Measurements from ENCODE around the gene POF1B.
"Not testable (repeated sequence)": the region's sequence is repeated elsewhere in the genome, so short reads cannot be mapped to it uniquely, and the experiment has no call there.

The POF1B gene, protein sequence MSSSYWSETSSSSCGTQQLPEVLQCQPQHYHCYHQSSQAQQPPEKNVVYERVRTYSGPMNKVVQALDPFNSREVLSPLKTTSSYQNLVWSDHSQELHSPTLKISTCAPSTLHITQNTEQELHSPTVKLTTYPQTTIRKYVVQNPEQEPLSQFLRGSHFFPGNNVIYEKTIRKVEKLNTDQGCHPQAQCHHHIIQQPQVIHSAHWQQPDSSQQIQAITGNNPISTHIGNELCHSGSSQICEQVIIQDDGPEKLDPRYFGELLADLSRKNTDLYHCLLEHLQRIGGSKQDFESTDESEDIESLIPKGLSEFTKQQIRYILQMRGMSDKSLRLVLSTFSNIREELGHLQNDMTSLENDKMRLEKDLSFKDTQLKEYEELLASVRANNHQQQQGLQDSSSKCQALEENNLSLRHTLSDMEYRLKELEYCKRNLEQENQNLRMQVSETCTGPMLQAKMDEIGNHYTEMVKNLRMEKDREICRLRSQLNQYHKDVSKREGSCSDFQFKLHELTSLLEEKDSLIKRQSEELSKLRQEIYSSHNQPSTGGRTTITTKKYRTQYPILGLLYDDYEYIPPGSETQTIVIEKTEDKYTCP

GRCh38 chrX:85379174-85379907, at the start of gene POF1B:
POF1B (minus strand) TSS chrX:85379665; CDS start chrX:85379454, 211 bp downstream.
- no peak for DNase-seq (ENCODE audit: low read depth in 2 of 2)

- DNase-seq (ENCODE audit: low read depth in 2 of 2): no peak
These were observed 49.6 kb upstream of the POF1B start for GRCh38 chrX:85429066-85429465.

GRCh38 chrX:85419293-85419692, 39.8 kb upstream of the POF1B start:
- no peak for DNase-seq (ENCODE audit: low read depth in 2 of 2)

GRCh38 chrX:85391878-85392238, 12.4 kb upstream of the POF1B start:
- no peak for DNase-seq (ENCODE audit: low read depth in 2 of 2)

DNA sequence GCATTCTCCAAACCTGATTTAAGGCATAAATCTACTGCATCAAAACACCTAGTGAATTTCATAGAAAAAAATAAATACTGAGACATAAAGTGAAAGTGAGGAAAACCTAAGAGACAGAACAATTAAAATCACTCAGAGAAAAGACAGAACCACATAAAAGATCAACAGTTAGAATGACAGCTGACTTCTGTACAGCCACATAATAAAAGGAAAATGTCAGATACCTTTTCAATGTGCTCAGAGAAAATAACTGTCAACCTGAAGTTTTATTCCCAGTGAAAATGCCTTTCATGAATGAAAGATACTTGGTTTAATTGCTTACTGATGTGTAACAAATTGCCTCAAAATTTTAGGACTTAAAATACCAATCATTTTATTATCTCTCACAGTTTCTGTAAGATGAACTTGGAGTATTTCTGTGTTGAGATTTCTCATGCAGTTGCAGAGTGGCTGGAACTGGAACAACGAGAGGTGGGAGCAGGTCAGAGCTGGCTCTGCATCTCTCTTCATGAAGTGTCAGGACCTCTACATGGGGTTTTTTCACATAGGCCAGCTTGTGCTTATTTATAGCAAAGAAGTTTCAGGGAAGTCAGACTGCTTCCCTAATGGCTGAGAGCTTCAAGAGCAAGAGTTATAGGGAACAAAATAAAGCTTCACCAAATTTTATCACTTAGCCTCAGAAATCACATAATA, 11.9 kb upstream of the POF1B start:
- DNase-seq (ENCODE audit: low read depth in 2 of 2): no peak

- DNase-seq (ENCODE audit: low read depth in 2 of 2): no peak
These were observed 2.1 kb upstream of the POF1B start for GRCh38 chrX:85381602-85382001.

GRCh38 chrX:85378461-85378860, 1.0 kb downstream of the POF1B start:
- DNase-seq (ENCODE audit: low read depth in 2 of 2): no peak

DNA sequence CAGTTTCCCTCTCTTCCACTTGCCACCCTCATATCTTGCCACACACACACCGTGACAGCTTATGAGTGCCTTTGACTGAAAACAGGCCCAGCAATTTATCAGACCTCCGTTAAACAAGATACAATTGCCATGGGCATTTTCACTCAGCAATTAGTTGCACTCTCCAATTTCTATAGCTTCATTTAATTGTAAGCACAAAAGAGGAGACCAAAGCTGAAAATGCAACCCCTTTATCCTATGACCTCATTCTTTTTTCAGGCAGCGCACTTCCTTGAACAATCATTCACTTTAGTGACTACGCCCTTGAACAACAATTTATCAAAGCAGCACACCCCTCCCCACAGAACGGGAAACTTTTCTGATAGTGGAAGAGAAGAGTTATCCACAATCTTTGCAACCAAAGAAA, 4.1 kb downstream of the POF1B start:
- no peak for DNase-seq (ENCODE audit: low read depth in 2 of 2)

- no peak for DNase-seq (ENCODE audit: low read depth in 2 of 2)
These were observed 14.0 kb downstream of the POF1B start for GRCh38 chrX:85365370-85365995.

DNA sequence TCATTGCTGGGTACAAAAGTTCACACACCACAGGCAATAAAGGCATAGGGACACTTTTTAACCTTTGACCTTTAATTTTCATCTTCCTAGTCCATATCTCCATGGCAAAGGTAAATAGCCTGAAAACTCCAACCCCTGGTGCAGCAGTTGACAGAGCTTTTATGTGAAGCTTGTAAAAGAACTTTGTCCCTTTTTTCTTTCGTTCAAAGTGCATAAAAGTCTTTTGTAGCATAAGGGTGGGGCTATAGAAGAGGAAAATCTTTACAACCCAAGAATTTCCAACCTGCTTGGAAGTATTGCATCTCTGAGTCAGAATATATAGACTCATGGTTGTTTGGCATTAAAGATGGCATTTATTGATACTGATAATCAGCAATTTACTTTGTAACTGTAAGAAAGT, 20.4 kb downstream of the POF1B start:
- DNase-seq (ENCODE audit: low read depth in 2 of 2): no peak

DNA sequence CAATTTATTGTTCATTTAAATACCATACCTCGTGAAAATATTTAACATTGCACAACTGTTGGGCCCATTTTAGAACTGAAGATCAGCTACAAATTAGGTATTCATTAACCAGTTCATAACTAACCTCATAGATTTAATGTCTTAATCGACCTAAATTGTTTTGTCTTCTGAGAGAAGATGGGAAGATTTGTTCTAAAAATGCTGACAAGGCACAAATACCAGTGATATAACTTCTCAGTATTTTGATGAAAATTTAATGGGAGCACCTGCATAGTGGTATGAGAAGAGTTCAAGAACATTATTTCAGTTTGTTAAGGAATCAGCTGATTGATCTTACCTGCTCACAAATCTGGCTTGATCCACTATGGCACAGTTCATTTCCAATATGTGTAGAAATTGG, 33.9 kb downstream of the POF1B start:
- no peak for DNase-seq (ENCODE audit: low read depth in 2 of 2)

GRCh38 chrX:85327060-85327333, 52.5 kb downstream of the POF1B start:
- no peak for DNase-seq (ENCODE audit: low read depth in 2 of 2)

- no peak for DNase-seq (ENCODE audit: low read depth in 2 of 2)
These were observed 53.0 kb downstream of the POF1B start for GRCh38 chrX:85326234-85327059.

DNA sequence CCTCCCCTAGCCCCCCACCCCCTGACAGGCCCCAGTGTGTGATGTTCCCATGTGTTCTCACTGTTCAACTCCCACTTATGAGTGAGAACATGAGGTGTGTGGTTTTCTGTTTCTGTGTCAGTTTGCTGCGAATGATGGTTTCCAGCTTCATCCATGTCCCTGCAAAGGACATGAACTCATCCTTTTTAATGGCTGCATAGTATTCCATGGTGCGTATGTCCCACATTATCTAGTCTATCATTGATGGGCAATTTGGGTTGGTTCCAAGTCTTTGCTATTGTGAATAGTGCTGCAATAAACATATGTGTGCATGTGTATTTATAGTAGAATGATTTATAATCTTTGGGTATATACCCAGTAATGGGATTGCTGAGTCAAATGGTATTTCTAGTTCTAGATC, 68.1 kb downstream of the POF1B start:
- DNase-seq (ENCODE audit: low read depth in 2 of 2): not testable (repeated sequence)

GRCh38 chrX:85309717-85310116, 69.7 kb downstream of the POF1B start:
- no peak for DNase-seq (ENCODE audit: low read depth in 2 of 2)

DNA sequence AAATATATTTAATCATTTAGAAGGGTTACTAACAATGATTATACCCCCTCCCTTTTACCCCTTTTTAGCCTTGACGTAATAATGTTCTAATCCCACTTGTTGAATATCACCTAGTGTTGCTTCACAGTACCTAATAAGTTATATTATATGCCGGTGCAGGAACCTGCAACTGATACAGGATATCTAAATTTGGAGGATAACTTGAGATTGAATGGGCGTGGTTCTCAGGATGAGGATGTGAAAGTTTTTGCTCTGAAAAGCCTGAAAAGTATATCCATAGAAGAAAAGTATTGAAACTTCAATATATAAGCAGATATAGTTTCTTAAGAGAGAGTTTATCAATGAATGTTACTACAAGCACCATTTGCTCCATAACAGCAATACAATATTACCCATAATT, 75.9 kb downstream of the POF1B start:
- DNase-seq (ENCODE audit: low read depth in 2 of 2): no peak

DNA sequence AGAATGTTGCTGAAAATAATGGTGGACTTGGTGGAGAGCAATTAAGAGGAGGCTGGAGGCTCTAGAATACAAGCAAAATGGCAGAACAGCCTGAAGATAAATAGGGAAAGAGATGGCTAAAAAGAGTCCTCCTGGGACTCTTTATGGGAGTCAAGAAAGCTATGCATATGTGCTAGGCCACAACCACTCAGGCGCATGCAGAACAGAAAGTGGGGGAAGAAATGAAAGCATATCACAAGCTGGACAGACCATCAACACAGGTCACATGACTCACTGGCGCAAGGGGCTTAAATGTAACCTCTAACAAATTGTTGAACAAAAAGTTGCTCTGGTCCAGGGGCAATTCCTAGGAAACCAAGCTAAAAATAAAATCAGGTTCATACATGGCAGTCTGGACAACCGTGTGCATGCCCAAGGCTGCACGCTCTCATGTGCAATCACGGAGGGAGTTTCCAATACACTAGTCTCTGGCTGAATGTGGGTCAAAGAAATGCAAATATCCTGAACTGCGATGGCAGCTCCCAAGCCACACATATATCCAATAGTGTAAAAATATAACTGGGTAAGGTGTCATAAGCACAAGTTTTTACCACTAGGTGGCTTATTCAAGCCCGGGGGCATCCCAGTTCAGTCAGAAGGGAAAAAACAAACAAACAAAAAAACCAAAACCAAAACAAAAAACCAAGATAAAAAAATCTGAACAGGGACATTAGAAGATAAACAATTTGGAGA, 90.3 kb downstream of the POF1B start:
- no peak for DNase-seq (ENCODE audit: low read depth in 2 of 2)

- not testable (repeated sequence) for DNase-seq (ENCODE audit: low read depth in 2 of 2)
These were observed 94.2 kb downstream of the POF1B start for GRCh38 chrX:85285286-85285685.

- DNase-seq (ENCODE audit: low read depth in 2 of 2): no peak
These were observed 134.8 kb downstream of the POF1B start for GRCh38 chrX:85244450-85245211.

Measured in stimulated activated CD8-positive, alpha-beta memory T cell treated with anti-CD3 and anti-CD28 coated beads, Interleukin-2, amount 100 ng/mL, for 1 hour (primary cell).